NCI-H748 (cell line): ENCODE measurements around the gene BORCS8.
"Not testable (repeated sequence)": the region's sequence is repeated elsewhere in the genome, so short reads cannot be mapped to it uniquely, and the experiment has no call there.

Experiments
- DNase-seq: peaks from one replicate; lab custom pipeline; 2025; ENCODE audit not compliant: unreplicated experiment; lab: John Stamatoyannopoulos, UW

Gene BORCS8

GRCh38 chr19:19152668-19153384, 39.1 kb downstream of the BORCS8 start:
- no peak for DNase-seq

- DNase-seq = no peak
Observed at GRCh38 chr19:19151418-19151817, 40.5 kb downstream of the BORCS8 start.

- no peak for DNase-seq
Observed at GRCh38 chr19:19149435-19149834, 42.5 kb downstream of the BORCS8 start.

GRCh38 chr19:19148504-19148903, 43.4 kb downstream of the BORCS8 start:
- DNase-seq = not testable (repeated sequence)

- no peak for DNase-seq
Observed at GRCh38 chr19:19147344-19147743, 44.6 kb downstream of the BORCS8 start.

- DNase-seq = no peak
Observed at GRCh38 chr19:19146865-19147264, 45.1 kb downstream of the BORCS8 start.

- peak; percentile 27 for DNase-seq
Observed at GRCh38 chr19:19145684-19146608, 46.0 kb downstream of the BORCS8 start.

GRCh38 chr19:19145281-19145680, 46.7 kb downstream of the BORCS8 start:
- DNase-seq = no peak

GRCh38 chr19:19142347-19142746, 49.6 kb downstream of the BORCS8 start:
- DNase-seq = no peak

GRCh38 chr19:19140476-19140875, 51.5 kb downstream of the BORCS8 start:
- DNase-seq = no peak

- no peak for DNase-seq
Observed at GRCh38 chr19:19139876-19140229, 52.1 kb downstream of the BORCS8 start.

- peak; percentile 94 for DNase-seq
Observed at GRCh38 chr19:19138109-19138981, 53.6 kb downstream of the BORCS8 start, which contains the start of gene TMEM161A. Gene TMEM161A, minus strand, starts transcription at chr19:19138478. Its CDS starts 50 bp downstream, at chr19:19138428.

GRCh38 chr19:19137556-19138108, 54.3 kb downstream of the BORCS8 start:
- DNase-seq = no peak

GRCh38 chr19:19135713-19136112, 56.2 kb downstream of the BORCS8 start:
- DNase-seq = not testable (repeated sequence)

GRCh38 chr19:19134687-19135158, 57.2 kb downstream of the BORCS8 start:
- DNase-seq = peak; percentile 59

GRCh38 chr19:19133985-19134384, 58.0 kb downstream of the BORCS8 start:
- no peak for DNase-seq

- no peak for DNase-seq
Observed at GRCh38 chr19:19132912-19133311, 59.0 kb downstream of the BORCS8 start.

GRCh38 chr19:19131989-19132388, 60.0 kb downstream of the BORCS8 start:
- DNase-seq = no peak
